HG02642 (cell line): ENCODE data around the gene CDH13.

ENCODE experiments used
- ATAC-seq: cut with Tn5 transposase; IDR thresholded peaks from one replicate; pipeline ENCODE4 v1.9.1; 2021; ENCODE audit warnings: mild to moderate bottlenecking; ENCODE audit not compliant: unreplicated experiment, poor library complexity

CDH13 gene

GRCh38 chr16:83070416-83071209, 443.8 kb downstream of the CDH13 start:
- no peak for ATAC-seq

DNA sequence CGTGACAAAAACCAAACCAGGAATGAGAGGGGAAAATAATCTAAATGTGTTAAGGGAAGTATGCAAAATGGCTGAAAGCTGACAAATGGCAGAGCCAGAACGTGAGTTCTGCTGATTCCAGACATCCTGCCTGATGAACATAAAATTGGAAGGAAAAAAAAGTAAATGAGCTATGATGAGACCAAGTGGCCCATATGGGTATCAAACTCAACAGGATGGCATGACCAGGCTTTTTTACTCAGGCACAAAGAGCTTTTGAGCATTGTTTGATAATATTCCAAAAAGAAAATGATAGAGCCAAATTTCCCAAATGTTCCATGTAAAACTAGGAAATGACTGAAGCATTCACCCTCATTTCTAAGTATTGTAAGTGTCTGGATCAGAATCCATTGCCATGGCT, 449.2 kb downstream of the CDH13 start:
- no peak for ATAC-seq

DNA sequence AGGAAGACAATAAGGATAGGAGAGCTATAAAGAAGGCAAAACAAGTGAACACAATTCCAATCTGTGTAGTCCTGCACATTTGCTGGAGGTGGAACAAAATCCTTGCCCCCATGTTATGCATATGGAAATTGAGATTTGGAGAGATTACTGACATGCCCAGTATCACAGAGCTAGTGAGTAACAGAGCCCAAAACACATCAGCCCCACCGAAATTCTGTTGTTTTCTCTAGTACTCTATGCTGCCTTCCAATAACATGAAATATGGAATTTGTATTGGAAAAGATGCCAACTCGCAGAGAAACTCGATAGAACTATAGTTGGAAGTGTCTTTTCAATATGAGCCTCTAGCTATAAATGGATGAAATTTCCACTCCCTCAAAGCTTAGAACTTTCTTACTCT, 456.6 kb downstream of the CDH13 start:
- no peak for ATAC-seq

- no peak for ATAC-seq
These were observed 458.9 kb downstream of the CDH13 start for GRCh38 chr16:83085660-83086059.

DNA sequence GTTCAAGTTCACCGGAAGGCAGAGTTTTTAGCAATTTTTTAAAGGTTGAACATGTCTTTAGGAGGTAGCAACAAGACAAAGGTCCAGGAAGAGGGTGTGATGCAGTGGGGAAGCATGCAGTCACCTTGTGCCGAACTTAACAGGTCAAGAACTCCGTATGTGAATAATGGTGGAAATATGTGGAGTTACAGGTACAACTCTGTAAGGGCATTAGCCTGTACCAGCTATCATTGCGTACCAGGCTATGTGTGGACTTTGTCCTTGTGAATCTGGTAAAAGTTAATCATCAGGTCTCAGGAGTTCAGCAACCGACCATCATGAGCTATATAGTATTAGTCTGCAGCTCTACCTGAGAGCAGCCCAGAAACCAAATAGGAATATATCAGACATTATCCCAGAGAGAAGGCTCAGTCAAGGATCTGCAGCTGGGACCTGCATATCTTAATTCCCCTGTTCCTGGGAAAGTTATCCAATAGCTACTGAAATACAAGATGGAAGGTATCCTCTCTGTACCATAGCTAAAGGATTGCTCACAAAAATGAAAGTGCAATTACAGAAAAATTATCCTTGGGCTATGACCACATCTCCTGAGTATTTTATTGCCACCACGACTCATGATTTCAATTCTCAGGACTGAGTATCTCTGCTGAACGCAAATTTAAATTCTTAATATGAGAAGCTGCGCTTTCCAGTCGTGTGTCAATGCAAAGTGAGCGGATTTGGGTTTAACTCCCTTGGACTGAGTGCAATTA, 469.3 kb downstream of the CDH13 start:
- ATAC-seq, result no peak

DNA sequence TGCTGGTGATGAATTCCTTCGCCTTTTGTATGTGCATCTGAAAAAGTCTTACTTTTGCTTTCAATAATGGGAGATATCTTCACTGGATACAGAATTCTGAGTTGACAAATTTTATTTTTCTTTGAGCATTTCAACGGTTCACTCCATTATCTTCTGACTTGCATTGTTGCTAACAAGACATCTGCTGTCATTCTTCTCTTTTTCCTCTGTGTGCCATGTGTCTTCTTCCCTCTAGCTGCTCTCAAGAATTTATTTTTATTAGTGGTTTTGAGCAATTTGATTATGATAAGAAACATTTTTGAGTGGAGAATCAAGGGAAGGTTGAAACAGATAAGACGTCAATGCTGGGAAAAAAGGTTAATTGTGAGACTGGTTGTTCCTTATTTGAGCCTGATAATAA, 471.8 kb downstream of the CDH13 start:
- no peak for ATAC-seq

GRCh38 chr16:83100679-83101078, 473.9 kb downstream of the CDH13 start:
- ATAC-seq, result no peak

- ATAC-seq, result no peak
These were observed 475.6 kb downstream of the CDH13 start for GRCh38 chr16:83102336-83102735.

GRCh38 chr16:83105279-83106077, 478.7 kb downstream of the CDH13 start:
- no peak for ATAC-seq

DNA sequence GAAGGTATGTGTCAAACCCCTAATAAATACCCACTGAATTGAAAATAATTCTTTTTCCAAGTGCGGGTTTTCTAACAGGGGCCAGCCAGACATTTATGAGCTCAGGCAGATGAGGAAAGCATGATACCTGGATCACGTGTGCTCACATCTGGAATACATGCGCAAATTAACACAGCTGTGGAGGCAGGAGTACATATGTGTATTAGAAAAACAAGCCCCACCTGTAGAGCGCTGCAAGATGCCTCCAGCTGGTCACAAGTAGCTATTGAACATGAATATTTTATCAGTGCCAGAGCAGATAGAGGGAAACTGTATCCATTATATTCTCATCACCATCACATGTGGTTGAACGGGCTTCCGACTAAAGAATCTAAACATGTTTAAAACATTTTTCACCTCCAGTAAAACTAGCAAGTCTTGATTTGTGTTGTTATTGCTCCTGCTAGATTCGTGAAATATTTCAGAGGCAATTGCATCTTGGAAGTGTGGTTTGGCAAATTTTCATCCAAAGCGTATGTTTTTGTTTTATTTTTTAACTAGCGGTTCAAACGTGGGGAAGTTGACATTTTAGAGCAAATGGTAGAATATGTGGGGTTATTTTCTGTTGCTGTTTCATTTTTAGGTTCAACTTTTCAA, 482.8 kb downstream of the CDH13 start:
- no peak for ATAC-seq

DNA sequence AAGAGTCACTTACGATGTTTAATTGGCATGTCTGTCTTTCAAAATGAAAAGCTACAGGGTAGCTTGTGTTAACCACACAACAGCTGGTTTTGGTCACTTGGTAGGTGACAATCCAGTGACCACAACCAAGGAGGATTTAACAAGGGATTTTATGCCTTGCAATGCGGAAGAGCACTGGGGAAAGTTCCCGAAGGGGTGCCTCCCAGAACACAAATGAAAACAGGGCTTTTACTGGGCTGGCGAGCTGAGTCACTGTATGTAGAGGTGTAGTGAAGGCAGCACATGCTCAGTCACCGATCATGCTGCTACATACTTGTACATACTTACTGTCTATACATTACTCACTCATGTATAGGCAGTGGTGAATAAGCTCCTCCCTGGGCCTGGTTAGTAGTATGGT, 483.5 kb downstream of the CDH13 start:
- no peak for ATAC-seq

GRCh38 chr16:83113317-83113716, 486.5 kb downstream of the CDH13 start:
- ATAC-seq, result no peak

- no peak for ATAC-seq
These were observed 487.0 kb downstream of the CDH13 start for GRCh38 chr16:83113811-83114210.

DNA sequence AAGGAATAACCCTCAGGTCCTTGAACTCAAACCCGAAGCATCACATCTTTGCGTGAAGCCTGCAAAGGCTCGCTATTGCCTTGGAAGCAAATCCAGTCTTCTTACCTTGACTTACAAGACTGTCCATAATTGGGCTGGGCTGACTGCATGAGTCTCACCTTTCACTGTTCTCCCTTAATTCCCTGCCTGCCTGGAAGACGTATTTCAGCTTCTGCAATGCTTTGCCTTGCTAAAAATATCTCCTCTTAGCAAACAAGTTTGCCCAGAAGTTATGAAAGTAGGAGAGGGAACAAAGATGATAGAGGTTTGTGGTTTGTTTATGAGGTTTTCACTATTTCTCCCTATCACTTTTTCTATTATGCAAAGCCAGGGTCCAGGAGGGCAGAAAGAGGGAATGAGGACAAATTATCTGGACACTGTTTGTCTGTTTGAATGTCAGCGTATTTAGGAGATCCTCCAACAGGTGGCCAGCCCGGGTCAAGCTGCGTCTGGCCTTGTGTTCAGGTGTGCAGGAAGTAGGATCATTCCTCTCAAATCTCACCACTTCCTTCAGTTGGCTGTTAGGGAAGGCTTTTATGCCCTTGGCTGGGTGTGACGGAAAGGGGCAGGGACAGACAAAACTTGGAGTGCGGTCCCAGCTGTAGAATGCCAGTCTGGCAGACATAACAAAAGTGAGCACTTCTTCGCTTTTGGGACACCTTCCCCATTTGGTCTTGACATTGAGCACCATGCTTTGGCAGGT, 488.9 kb downstream of the CDH13 start:
- ATAC-seq, result no peak

DNA sequence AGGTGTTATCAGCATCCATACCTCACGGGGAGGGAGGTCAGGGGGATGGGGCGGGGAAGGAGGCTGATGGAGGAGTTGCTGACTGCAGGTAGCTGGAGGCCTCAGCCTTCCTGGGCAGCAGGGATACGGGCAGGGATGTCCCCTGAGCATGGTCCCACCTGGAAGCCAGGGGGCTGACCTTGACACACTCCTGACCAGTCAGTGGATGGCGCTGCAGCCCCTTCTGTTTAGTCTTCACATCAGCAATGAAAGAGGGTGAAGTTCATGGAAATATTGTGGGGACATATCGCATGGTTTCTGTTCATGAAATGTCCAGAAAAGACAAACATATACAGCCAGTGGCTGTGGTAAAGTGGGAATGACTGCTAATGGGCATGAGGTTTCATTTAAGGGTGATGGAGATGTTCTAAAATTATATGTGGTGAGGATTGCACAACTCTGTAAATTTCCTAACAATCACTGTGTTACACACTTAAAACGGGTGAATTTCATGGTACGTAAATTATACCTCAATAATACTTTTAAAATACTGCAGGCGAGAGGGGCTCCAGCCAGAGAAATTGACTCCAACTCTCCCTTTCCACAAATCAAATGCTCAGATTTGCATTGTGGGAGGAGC, 489.6 kb downstream of the CDH13 start:
- ATAC-seq, result no peak

GRCh38 chr16:83117810-83118209, 491.0 kb downstream of the CDH13 start:
- ATAC-seq, result no peak

DNA sequence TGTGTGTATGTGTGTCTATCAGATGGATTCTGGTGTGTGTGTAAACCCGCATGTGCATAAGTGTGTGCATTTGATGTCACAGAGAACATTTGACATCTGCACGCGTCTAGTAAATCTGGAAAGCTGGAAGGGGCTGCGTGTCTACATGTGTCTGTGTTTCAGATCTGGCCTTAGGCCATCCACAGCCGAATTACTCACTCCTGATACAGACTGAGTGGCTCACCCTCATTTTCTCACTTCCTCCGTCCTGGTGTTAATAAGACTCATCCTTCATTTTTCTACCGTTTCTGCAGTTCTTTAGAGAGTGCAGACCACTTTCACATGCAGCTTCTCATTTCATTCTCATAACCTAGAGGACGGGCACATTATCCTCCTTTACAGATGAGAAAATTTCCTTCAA, 491.6 kb downstream of the CDH13 start:
- ATAC-seq, result no peak

DNA sequence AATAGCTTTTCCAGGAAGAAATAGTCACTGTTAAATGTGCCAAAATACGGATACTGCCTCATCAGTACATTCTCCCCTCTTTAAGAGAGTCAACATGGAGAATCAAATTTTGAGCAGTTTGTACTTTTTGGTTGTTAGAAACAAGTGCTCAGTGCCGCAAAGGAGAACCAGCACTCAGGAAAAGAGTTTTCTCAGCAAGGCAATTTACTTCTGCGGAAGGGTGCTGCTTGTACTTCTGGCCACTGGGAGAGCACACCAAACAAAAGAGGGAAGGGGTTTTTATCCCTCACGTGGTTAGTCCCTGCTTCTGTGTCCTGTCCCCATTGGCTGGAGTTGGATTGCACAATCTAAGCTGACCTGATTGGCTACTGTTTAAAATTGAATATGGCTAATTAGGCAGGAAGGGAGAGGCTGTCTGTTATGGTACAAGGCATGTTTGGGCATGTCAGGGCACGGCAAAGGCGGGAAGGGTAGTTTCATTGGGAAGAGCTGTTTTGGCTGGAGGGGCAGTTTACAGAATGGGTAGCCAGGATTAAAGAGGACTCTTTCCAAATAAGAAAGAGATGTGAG, 499.3 kb downstream of the CDH13 start:
- no peak for ATAC-seq

GRCh38 chr16:83128041-83128440, 501.3 kb downstream of the CDH13 start:
- no peak for ATAC-seq
